MM.1S (cell line): ENCODE results near the gene DCTN5.

Experiments used
- DNase-seq: peaks from one replicate; pipeline ENCODE4 v3.0.0-alpha.2; 2015
- H2AFZ ChIP-seq: fragments of 300-600 bp; sonication (generic); 2 replicates; pipeline ENCODE4 v1.6.0; 2016; ENCODE audit warnings: antibody characterized with exemption, low read length
- H3F3A ChIP-seq: fragments of 300-600 bp; sonication (generic); 2 replicates; pipeline ENCODE4 v1.6.1; 2016; ENCODE audit warnings: mild to moderate bottlenecking, antibody characterized with exemption, low read length, moderate library complexity, mixed read lengths; ENCODE audit not compliant: insufficient read depth
- H3K27ac ChIP-seq: fragments of 300-600 bp; sonication (generic); 2 replicates; pipeline ENCODE4 v1.5.1; 2016; ENCODE audit warnings: mild to moderate bottlenecking, low read length
- H3K27me3 ChIP-seq: fragments of 300-600 bp; sonication (generic); replicated peaks from 2 replicates; pipeline ENCODE4 v1.6.0; 2016; ENCODE audit warnings: low read length; ENCODE audit not compliant: insufficient read depth
- H3K36me3 ChIP-seq: fragments of 300-600 bp; sonication (generic); replicated peaks from 2 replicates; pipeline ENCODE4 v1.6.1; 2016; ENCODE audit warnings: mild to moderate bottlenecking, low read length, mixed read lengths; ENCODE audit not compliant: insufficient read depth
- H3K4me1 ChIP-seq: fragments of 300-600 bp; sonication (generic); 2 replicates; pipeline ENCODE4 v1.6.1; 2016; ENCODE audit warnings: low read length, mixed read lengths
- H3K4me2 ChIP-seq: fragments of 300-600 bp; sonication (generic); 2 replicates; pipeline ENCODE4 v1.6.0; 2016; ENCODE audit warnings: low read depth, low read length
- H3K4me3 ChIP-seq: fragments of 300-600 bp; sonication (generic); 2 replicates; pipeline ENCODE4 v1.5.1; 2016; ENCODE audit warnings: low read length, mixed read lengths
- H3K79me2 ChIP-seq: fragments of 300-600 bp; sonication (generic); 2 replicates; pipeline ENCODE4 v1.6.1; 2016; ENCODE audit warnings: mixed run types, low read length, mixed read lengths
- H3K9ac ChIP-seq: fragments of 300-600 bp; sonication (generic); 2 replicates; pipeline ENCODE4 v1.6.1; 2016; ENCODE audit warnings: low read length, mixed read lengths
- H3K9me2 ChIP-seq: fragments of 300-600 bp; sonication (generic); replicated peaks from 2 replicates; pipeline ENCODE4 v1.6.1; 2016; ENCODE audit warnings: mild to moderate bottlenecking, low read length, mixed read lengths; ENCODE audit not compliant: insufficient read depth
- H3K9me3 ChIP-seq: fragments of 300-600 bp; sonication (generic); replicated peaks from 2 replicates; pipeline ENCODE4 v1.6.1; 2016; ENCODE audit warnings: mild to moderate bottlenecking, low read length, mixed read lengths; ENCODE audit not compliant: insufficient read depth
- H4K20me1 ChIP-seq: fragments of 300-600 bp; sonication (generic); 2 replicates; pipeline ENCODE4 v1.6.1; 2016; ENCODE audit warnings: mild to moderate bottlenecking, low read length, moderate library complexity, mixed read lengths; ENCODE audit not compliant: insufficient read depth
- CTCF ChIP-seq: fragments of 300-600 bp; sonication (generic); IDR thresholded peaks from 2 replicates; pipeline ENCODE4 v1.5.1; 2016; ENCODE audit warnings: antibody characterized with exemption, low read length, mixed read lengths
- EZH2 ChIP-seq: fragments of 300-600 bp; sonication (generic); optimal IDR thresholded peaks from 2 replicates; pipeline ENCODE3; 2017; ENCODE audit warnings: low read depth, mild to moderate bottlenecking, antibody characterized with exemption, low read length, mixed read lengths
- EZH2phosphoT487 ChIP-seq: fragments of 300-600 bp; sonication (generic); IDR thresholded peaks from 2 replicates; pipeline ENCODE4 v1.6.1; 2018; ENCODE audit warnings: antibody characterized with exemption, low read length

The DCTN5 gene

GRCh38 chr16:23634461-23635036 is 6.7 kb upstream of the DCTN5 start:
- Histone ChIP-seq H3K4me1 (no peaks in the 10 kb centered on the region), H3K9me2 (no peaks in the 10 kb centered on the region), H4K20me1 (no peaks in the 10 kb centered on the region), H3K4me3 (no peak overlapping the region), H3F3A (no peaks in the 10 kb centered on the region), H3K9me3 (no peaks in the 10 kb centered on the region), H3K36me3 (no peaks in the 10 kb centered on the region; the same call in 1 of the 2 replicates), H3K27me3 (no peaks in the 10 kb centered on the region), H2AFZ (no peak overlapping the region), H3K79me2 (no peaks in the 10 kb centered on the region; the same call in 1 of the 2 replicates), H3K4me2 (no peak overlapping the region), H3K9ac (no peak overlapping the region), H3K27ac (no peak overlapping the region)
- TF ChIP-seq EZH2, result no peak
- no peak for TF ChIP-seq CTCF
- TF ChIP-seq EZH2phosphoT487, result no peak
- DNase-seq, result no peak

GRCh38 chr16:23635958-23636357 is 5.3 kb upstream of the DCTN5 start:
- Histone ChIP-seq H3F3A (no peaks in the 10 kb centered on the region), H2AFZ (no peak overlapping the region), H3K27me3 (no peaks in the 10 kb centered on the region), H4K20me1 (no peaks in the 10 kb centered on the region), H3K9me2 (no peaks in the 10 kb centered on the region), H3K4me2 (no peak overlapping the region), H3K9me3 (no peaks in the 10 kb centered on the region), H3K27ac (no peak overlapping the region), H3K4me3 (no peak overlapping the region), H3K9ac (no peak overlapping the region), H3K36me3 (no peaks in the 10 kb centered on the region), H3K79me2 (peaks cover 14% of the 10 kb centered on the region), H3K4me1 (no peaks in the 10 kb centered on the region)
- no peak for DNase-seq
- no peak for TF ChIP-seq EZH2phosphoT487
- no peak for TF ChIP-seq CTCF
- TF ChIP-seq EZH2, result no peak

- H3K27me3 ChIP-seq, result no peaks in the 10 kb centered on the region
- H3K9me3 ChIP-seq, result no peaks in the 10 kb centered on the region
- TF ChIP-seq EZH2 (no peak), CTCF (no peak), EZH2phosphoT487 (no peak)
- peak overlapping the region; percentile 80 for H3K9ac ChIP-seq
- H4K20me1 ChIP-seq, result no peaks in the 10 kb centered on the region
- no peaks in the 10 kb centered on the region for H3K9me2 ChIP-seq
- peak overlapping the region; percentile 90 for H2AFZ ChIP-seq
- H3K79me2 ChIP-seq, result peaks cover 42% of the 10 kb centered on the region
- H3K27ac ChIP-seq, result peak overlapping the region; percentile 24; the same call in 1 of the 2 replicates
- H3K4me1 ChIP-seq, result 0 out of 2 replicates have a peak, but pooled peaks cover 2% of the 10 kb centered on the region
- H3K4me3 ChIP-seq, result peak overlapping the region; percentile 90
- no peak for DNase-seq
- peak overlapping the region; percentile 74 for H3K4me2 ChIP-seq
- H3K36me3 ChIP-seq, result no peaks in the 10 kb centered on the region
- no peaks in the 10 kb centered on the region; the same call in 1 of the 2 replicates for H3F3A ChIP-seq
Measured at GRCh38 chr16:23640615-23640930, 693 bp upstream of the DCTN5 start.
